Measurements from ENCODE around the gene ERN1.

- peak; percentile 49 to 76 (median 66) for TF ChIP-seq CTCF (IDR thresholded peaks at IDR 0.05)
- no peak for TF ChIP-seq POLR2A (IDR thresholded peaks at IDR 0.05)
- TF ChIP-seq EP300 (IDR thresholded peaks at IDR 0.05): no peak
- TF ChIP-seq POLR2AphosphoS5 (IDR thresholded peaks at IDR 0.05): no peak
Observed at GRCh38 chr17:64133546-64134215, 3.7 kb upstream of the ERN1 start.

All from gastroesophageal sphincter (tissue), 3 donors.